Measurements from ENCODE around the gene RABEP1. TPM values are rescaled to one million over a fixed set of nuclear protein-coding genes. Genes with fewer than 3 reads are reported as not detected.
"Not testable (repeated sequence)": the region's sequence is repeated elsewhere in the genome, so short reads cannot be mapped to it uniquely, and the experiment has no call there.

Gene RABEP1
- total RNA-seq, 1 experiment from 2014 or later = 23.8 TPM

- Histone ChIP-seq H3K4me3 (ENCODE audit: insufficient read depth, low read depth, low read length) (no peak overlapping the region), H3K27me3 (ENCODE audit: control insufficient read depth, insufficient read depth, low read length) (no peaks in the 10 kb centered on the region), H3K36me3 (replicated peaks; ENCODE audit: control insufficient read depth, insufficient read depth, low read length) (peaks cover 22% of the 10 kb centered on the region)
- no peak for DNase-seq
Observed at GRCh38 chr17:5413682-5414081, 131.6 kb downstream of the RABEP1 start.

DNA sequence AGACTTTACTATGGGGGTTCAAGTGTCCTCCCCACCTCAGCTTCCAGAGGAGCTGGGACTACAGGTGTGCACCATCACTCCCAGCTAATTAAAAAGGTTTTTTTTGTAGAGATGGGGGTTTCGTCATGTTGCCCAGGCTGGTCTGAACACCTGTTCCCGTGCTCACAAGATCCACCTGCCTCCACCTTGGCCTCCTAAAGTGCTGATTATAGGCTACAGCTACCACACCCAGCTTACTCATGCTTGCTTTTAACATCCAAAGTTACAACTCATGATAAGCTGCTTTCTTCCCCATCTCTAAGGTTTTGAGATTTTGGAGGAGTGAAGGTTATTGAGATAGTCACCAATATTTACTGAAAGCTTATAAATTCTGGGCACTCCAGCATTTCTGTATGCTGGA, 134.8 kb downstream of the RABEP1 start:
- Histone ChIP-seq H3K36me3 (replicated peaks; ENCODE audit: control insufficient read depth, insufficient read depth, low read length) (peaks cover 21% of the 10 kb centered on the region), H3K27me3 (ENCODE audit: control insufficient read depth, insufficient read depth, low read length) (no peaks in the 10 kb centered on the region), H3K4me3 (ENCODE audit: insufficient read depth, low read depth, low read length) (no peak overlapping the region)
- no peak for DNase-seq

DNA sequence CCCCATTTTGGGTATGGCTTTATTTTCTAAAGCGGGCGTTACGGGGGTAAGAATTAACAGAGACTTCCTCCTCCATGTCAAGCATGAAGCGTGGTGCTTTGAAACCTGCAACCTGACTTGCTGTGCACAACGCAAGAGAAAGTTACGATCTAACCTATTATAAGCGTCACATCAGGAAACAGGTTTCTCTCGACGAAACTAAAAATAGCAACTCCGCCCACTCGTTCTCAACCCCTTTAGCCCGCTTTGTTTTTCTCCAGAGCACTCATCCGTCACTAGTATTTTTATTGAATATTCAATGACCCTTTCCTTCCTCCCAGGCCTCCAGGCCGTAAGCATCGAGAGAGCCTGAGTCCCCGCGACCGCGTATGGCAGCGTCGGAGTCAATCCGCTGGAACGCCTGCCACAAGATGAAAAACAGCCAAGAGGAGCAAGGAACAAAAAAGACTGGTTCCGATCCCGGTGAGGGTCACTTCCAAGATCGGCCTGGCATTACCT, 136.8 kb downstream of the RABEP1 start:
- Histone ChIP-seq H3K27me3 (ENCODE audit: control insufficient read depth, insufficient read depth, low read length) (no peaks in the 10 kb centered on the region), H3K4me3 (ENCODE audit: insufficient read depth, low read depth, low read length) (peak overlapping the region; percentile 94), H3K36me3 (replicated peaks; ENCODE audit: control insufficient read depth, insufficient read depth, low read length) (peaks cover 20% of the 10 kb centered on the region)
- DNase-seq = peak; percentile 20

- Histone ChIP-seq H3K4me3 (ENCODE audit: insufficient read depth, low read depth, low read length) (peak within 1 kb of the TSS; percentile 94), H3K27me3 (ENCODE audit: control insufficient read depth, insufficient read depth, low read length) (no peaks in the 10 kb centered on the region), H3K36me3 (replicated peaks; ENCODE audit: control insufficient read depth, insufficient read depth, low read length) (peaks cover 23% of the 10 kb centered on the region)
- DNase-seq = peak; percentile 98
Observed at GRCh38 chr17:5419356-5419958, 137.4 kb downstream of the RABEP1 start, which contains the start of gene NUP88. Gene NUP88, minus strand, starts transcription at chr17:5419662. Its CDS starts 12 bp downstream, at chr17:5419650.

DNA sequence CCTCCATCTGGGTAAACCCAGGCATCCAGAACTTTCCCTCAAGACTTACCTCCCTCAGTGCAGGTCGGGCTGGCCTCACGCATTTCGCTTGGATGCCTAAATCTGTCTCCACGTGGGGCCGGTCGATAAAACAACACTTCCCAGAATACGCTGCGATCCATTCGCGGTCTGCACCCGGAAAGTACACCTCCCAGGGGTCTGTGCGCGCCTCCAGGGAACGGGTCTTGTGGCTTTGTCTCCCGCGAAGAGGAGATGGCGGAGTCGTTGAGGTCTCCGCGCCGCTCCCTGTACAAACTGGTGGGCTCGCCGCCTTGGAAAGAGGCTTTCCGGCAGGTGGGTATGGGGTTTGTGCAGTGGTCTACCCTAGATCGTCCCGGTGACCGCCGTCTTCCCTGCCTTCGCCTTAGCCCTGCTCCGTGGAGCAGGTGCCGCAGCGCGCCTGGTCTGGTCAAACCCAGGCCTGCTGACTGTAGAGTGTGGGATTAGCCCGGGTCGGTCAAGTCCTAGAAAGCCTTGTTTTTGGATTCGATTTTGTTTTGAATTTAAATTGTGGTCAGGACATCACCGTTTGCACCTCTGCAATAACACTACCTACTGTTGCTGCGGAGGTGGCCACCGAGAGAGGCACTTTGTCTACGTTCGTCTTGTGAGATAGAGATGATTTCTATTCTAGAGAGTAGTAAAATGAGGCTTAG, 138.0 kb downstream of the RABEP1 start, which contains the start of gene RPAIN:
RPAIN (plus strand) TSS at position 224 of the 695 bp plus-strand sequence; CDS start at position 253, 29 bp downstream.
- H3K27me3 ChIP-seq (ENCODE audit: control insufficient read depth, insufficient read depth, low read length) = no peaks in the 10 kb centered on the region
- peak within 1 kb of the TSS; percentile 94 for H3K4me3 ChIP-seq (ENCODE audit: insufficient read depth, low read depth, low read length)
- peak; percentile 87 for DNase-seq
- H3K36me3 ChIP-seq (replicated peaks; ENCODE audit: control insufficient read depth, insufficient read depth, low read length) = peaks cover 24% of the 10 kb centered on the region

DNA sequence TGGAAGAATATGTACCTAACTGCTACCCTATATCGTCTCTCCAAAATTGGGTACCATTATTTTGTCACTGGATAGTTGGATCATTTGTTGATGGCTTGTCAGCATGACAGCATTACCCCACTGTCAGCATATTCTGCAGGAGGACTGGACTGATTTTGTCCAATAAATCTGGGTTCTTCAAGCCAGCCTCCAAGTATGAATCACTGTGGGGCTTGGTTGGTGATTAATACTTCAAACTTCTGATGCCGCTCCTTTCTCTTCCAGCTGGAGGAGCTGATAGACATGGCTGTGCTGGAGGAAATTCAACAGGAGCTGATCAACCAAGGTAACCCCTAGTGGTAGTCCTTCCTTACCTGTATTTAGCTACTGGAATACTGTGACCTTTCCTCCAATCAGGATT, 140.4 kb downstream of the RABEP1 start:
- Histone ChIP-seq H3K27me3 (ENCODE audit: control insufficient read depth, insufficient read depth, low read length) (no peaks in the 10 kb centered on the region), H3K4me3 (ENCODE audit: insufficient read depth, low read depth, low read length) (no peak overlapping the region), H3K36me3 (replicated peaks; ENCODE audit: control insufficient read depth, insufficient read depth, low read length) (peaks cover 31% of the 10 kb centered on the region)
- no peak for DNase-seq

- Histone ChIP-seq H3K27me3 (ENCODE audit: control insufficient read depth, insufficient read depth, low read length) (no peaks in the 10 kb centered on the region), H3K36me3 (replicated peaks; ENCODE audit: control insufficient read depth, insufficient read depth, low read length) (peaks cover 48% of the 10 kb centered on the region)
- DNase-seq = no peak
Observed at GRCh38 chr17:5424909-5425308, 142.8 kb downstream of the RABEP1 start.

DNA sequence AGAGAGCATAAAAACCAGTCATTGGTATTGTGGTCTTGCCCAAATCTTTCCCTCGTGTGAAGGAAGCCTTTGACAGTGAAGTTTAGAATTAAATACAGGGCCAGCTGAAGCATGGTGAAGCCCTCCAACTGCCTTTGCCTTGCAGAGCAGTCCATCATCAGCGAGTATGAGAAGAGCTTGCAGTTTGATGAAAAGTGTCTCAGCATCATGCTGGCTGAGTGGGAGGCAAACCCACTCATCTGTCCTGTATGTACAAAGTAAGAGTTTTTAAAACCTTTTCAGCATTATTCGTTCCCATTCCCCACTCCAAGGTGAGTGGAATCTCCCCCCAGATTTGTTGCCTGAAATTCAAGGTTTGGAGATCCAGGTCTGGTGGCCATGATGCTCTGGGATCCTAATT, 143.7 kb downstream of the RABEP1 start:
- Histone ChIP-seq H3K27me3 (ENCODE audit: control insufficient read depth, insufficient read depth, low read length) (no peaks in the 10 kb centered on the region), H3K36me3 (replicated peaks; ENCODE audit: control insufficient read depth, insufficient read depth, low read length) (peaks cover 48% of the 10 kb centered on the region)
- DNase-seq = no peak

More at GRCh38 chr17:5424909-5425308, 142.8 kb downstream of the RABEP1 start:
- H3K4me3 ChIP-seq (ENCODE audit: insufficient read depth, low read depth, low read length) = no peak overlapping the region

GRCh38 chr17:5429191-5429887, 147.3 kb downstream of the RABEP1 start:
- no peak for DNase-seq
- H3K36me3 ChIP-seq (replicated peaks; ENCODE audit: control insufficient read depth, insufficient read depth, low read length) = peaks cover 51% of the 10 kb centered on the region
- H3K4me3 ChIP-seq (ENCODE audit: insufficient read depth, low read depth, low read length) = no peak overlapping the region
- no peaks in the 10 kb centered on the region for H3K27me3 ChIP-seq (ENCODE audit: control insufficient read depth, insufficient read depth, low read length)

More for the DNA sequence above, 143.7 kb downstream of the RABEP1 start:
- no peak overlapping the region for H3K4me3 ChIP-seq (ENCODE audit: insufficient read depth, low read depth, low read length)

DNA sequence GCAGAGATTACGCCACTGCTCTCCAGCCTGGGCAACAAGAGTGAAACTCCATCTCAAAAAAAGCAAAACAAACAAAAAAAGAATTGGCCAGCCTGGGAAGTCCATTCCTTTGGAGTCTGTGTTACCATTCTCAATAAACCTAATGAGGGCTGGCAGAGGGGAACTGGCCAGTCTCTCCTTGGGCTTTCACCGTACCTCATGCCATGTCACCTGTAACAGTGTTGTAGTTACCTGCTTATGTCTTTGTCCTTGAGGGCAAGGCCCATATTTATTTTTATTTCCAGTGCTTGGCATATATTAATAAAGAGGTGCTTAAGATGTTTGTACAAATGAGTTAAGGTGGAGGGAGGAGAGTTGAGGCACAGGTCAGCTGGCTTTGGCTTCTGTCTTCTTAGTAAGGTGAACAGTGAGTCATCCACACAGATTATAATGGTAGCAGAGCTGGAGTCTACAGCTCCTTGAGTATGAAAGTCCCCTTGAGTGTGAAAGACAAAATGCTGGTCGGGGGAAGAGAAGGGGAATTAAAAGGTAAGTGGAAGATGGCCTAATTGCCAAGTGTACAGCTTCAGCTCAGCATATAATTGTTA, 148.4 kb downstream of the RABEP1 start:
- Histone ChIP-seq H3K27me3 (ENCODE audit: control insufficient read depth, insufficient read depth, low read length) (no peaks in the 10 kb centered on the region), H3K36me3 (replicated peaks; ENCODE audit: control insufficient read depth, insufficient read depth, low read length) (peaks cover 56% of the 10 kb centered on the region), H3K4me3 (ENCODE audit: insufficient read depth, low read depth, low read length) (no peak overlapping the region)
- DNase-seq = no peak

GRCh38 chr17:5431234-5431633, 149.2 kb downstream of the RABEP1 start:
- not testable (repeated sequence) for H3K4me3 ChIP-seq (ENCODE audit: insufficient read depth, low read depth, low read length); H3K27me3 ChIP-seq (ENCODE audit: control insufficient read depth, insufficient read depth, low read length); DNase-seq
- peaks cover 53% of the 10 kb centered on the region for H3K36me3 ChIP-seq (replicated peaks; ENCODE audit: control insufficient read depth, insufficient read depth, low read length)

GRCh38 chr17:5431949-5432556, 150.0 kb downstream of the RABEP1 start:
- DNase-seq = no peak
- H3K4me3 ChIP-seq (ENCODE audit: insufficient read depth, low read depth, low read length) = no peak overlapping the region
- H3K27me3 ChIP-seq (ENCODE audit: control insufficient read depth, insufficient read depth, low read length) = no peaks in the 10 kb centered on the region
- peaks cover 55% of the 10 kb centered on the region for H3K36me3 ChIP-seq (replicated peaks; ENCODE audit: control insufficient read depth, insufficient read depth, low read length)

DNA sequence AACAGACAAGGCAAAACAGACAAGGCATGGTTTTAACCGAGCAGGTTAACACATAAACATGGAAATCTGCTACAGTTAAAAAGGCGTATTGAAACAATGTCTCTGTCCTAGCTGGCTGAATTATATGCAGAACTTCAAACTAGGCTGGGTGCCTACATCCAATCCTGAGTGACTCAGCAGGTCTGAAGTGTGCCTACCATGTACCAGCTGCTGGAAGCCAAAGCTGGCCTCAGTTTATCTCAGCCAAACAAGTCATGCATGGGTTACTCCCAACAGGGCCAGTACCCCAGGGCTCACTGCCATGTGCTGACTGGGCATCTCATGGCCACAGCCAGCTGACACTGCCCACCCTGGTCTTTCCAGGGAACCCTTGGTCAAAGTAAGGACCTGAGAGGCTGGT, 152.9 kb downstream of the RABEP1 start:
- no peaks in the 10 kb centered on the region for H3K27me3 ChIP-seq (ENCODE audit: control insufficient read depth, insufficient read depth, low read length)
- peaks cover 39% of the 10 kb centered on the region for H3K36me3 ChIP-seq (replicated peaks; ENCODE audit: control insufficient read depth, insufficient read depth, low read length)
- no peak overlapping the region for H3K4me3 ChIP-seq (ENCODE audit: insufficient read depth, low read depth, low read length)
- DNase-seq = no peak

All from H7 (cell line).